Progenitor cell of endocrine pancreas (in vitro differentiated cells): ENCODE results near the gene TMPRSS11A. TPM values are rescaled to one million over a fixed set of nuclear protein-coding genes. Genes with fewer than 3 reads are reported as not detected.

Experiments used
- DNase-seq: peaks from one replicate; pipeline ENCODE4 v3.0.0; 2021; ENCODE audit warnings: low spot score; ENCODE audit not compliant: unreplicated experiment
- H3K27ac Mint-ChIP-seq: 2 replicates; pipeline ENCODE4 v1.8.0; 2021; ENCODE audit warnings: mild to moderate bottlenecking, moderate library complexity, mixed read lengths
- H3K27me3 Mint-ChIP-seq: 2 replicates; pipeline ENCODE4 v1.8.0; 2021; ENCODE audit warnings: mixed read lengths
- H3K36me3 Mint-ChIP-seq: 2 replicates; pipeline ENCODE4 v1.8.0; 2022; ENCODE audit warnings: mixed read lengths; ENCODE audit not compliant: insufficient read depth
- H3K4me1 Mint-ChIP-seq: 2 replicates; pipeline ENCODE4 v1.8.0; 2021; ENCODE audit warnings: low read depth, mixed read lengths
- H3K4me3 Mint-ChIP-seq: 2 replicates; pipeline ENCODE4 v1.8.0; 2021; ENCODE audit warnings: low read depth, mild to moderate bottlenecking, moderate library complexity, mixed read lengths
- H3K9me3 Mint-ChIP-seq: 2 replicates; pipeline ENCODE4 v1.8.0; 2021; ENCODE audit warnings: low read depth, mixed read lengths
- CTCF ChIP-seq: fragments of 200-600 bp; sonication (generic); IDR thresholded peaks from one replicate; pipeline ENCODE4 v1.5.0; 2021; ENCODE audit warnings: antibody characterized with exemption, mild to moderate bottlenecking; ENCODE audit not compliant: unreplicated experiment
- total RNA-seq: library from RNA; stranded (reverse); gene quantifications from 2 replicates; pipeline ENCODE4 v1.2.1, GENCODE V29; 2021

TMPRSS11A gene
- total RNA-seq, 1 donor from 2014 or later = not detected

- Mint-ChIP-seq H3K4me1 (peaks cover 21% of the 10 kb centered on the region), H3K27ac (no peak overlapping the region), H3K36me3 (no peaks in the 10 kb centered on the region), H3K27me3 (no peaks in the 10 kb centered on the region), H3K9me3 (peaks cover under 1% of the 10 kb centered on the region), H3K4me3 (no peak overlapping the region)
- TF ChIP-seq CTCF = no peak
- DNase-seq = no peak
Observed at GRCh38 chr4:67933038-67933437, 30.3 kb downstream of the TMPRSS11A start.

DNA sequence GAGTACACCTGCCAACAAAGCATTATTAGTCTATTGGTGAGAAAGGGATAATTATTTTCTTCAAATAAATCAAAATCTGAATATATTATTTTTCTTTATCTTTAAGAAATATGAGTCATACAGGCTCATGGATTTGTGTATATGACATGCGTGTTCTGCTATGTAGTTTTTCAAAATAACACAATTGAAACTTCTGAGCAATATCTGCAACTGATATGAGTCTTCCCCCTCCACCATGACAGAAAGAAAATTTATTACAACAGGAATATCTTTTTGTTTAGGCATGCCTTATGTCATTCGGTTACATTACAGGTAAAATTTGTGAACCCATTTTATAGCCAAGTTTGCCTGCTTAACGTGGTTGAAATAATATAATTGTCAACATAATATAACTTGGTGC lies 32.0 kb downstream of the TMPRSS11A start:
- Mint-ChIP-seq H3K27ac (no peak overlapping the region), H3K4me3 (no peak overlapping the region), H3K4me1 (peaks cover 23% of the 10 kb centered on the region), H3K9me3 (no peaks in the 10 kb centered on the region), H3K36me3 (no peaks in the 10 kb centered on the region), H3K27me3 (no peaks in the 10 kb centered on the region)
- no peak for DNase-seq
- no peak for TF ChIP-seq CTCF

- H3K27me3 Mint-ChIP-seq = no peaks in the 10 kb centered on the region
- H3K36me3 Mint-ChIP-seq = peaks cover under 1% of the 10 kb centered on the region
- DNase-seq = no peak
- no peak for TF ChIP-seq CTCF
- no peaks in the 10 kb centered on the region for H3K9me3 Mint-ChIP-seq
- H3K4me1 Mint-ChIP-seq = peaks cover 14% of the 10 kb centered on the region
- no peak overlapping the region for H3K4me3 Mint-ChIP-seq
- H3K27ac Mint-ChIP-seq = no peak overlapping the region
Observed at GRCh38 chr4:67929426-67929825, 33.9 kb downstream of the TMPRSS11A start.

GRCh38 chr4:67928546-67928945 lies 34.7 kb downstream of the TMPRSS11A start:
- no peak overlapping the region for H3K27ac Mint-ChIP-seq

GRCh38 chr4:67927251-67927650 lies 36.0 kb downstream of the TMPRSS11A start:
- no peak for TF ChIP-seq CTCF
- Mint-ChIP-seq H3K4me1 (peaks cover 6% of the 10 kb centered on the region), H3K4me3 (no peak overlapping the region), H3K27ac (no peak overlapping the region), H3K36me3 (peaks cover 1% of the 10 kb centered on the region), H3K27me3 (no peaks in the 10 kb centered on the region), H3K9me3 (peaks cover 3% of the 10 kb centered on the region)
- no peak for DNase-seq

More at GRCh38 chr4:67928546-67928945, 34.7 kb downstream of the TMPRSS11A start:
- Mint-ChIP-seq H3K4me3 (no peak overlapping the region), H3K36me3 (peaks cover 1% of the 10 kb centered on the region), H3K27me3 (no peaks in the 10 kb centered on the region), H3K9me3 (peaks cover 3% of the 10 kb centered on the region), H3K4me1 (peaks cover 7% of the 10 kb centered on the region)
- DNase-seq = no peak
- no peak for TF ChIP-seq CTCF
